Measurements from ENCODE around the gene FKBP8.

Gene FKBP8

DNA sequence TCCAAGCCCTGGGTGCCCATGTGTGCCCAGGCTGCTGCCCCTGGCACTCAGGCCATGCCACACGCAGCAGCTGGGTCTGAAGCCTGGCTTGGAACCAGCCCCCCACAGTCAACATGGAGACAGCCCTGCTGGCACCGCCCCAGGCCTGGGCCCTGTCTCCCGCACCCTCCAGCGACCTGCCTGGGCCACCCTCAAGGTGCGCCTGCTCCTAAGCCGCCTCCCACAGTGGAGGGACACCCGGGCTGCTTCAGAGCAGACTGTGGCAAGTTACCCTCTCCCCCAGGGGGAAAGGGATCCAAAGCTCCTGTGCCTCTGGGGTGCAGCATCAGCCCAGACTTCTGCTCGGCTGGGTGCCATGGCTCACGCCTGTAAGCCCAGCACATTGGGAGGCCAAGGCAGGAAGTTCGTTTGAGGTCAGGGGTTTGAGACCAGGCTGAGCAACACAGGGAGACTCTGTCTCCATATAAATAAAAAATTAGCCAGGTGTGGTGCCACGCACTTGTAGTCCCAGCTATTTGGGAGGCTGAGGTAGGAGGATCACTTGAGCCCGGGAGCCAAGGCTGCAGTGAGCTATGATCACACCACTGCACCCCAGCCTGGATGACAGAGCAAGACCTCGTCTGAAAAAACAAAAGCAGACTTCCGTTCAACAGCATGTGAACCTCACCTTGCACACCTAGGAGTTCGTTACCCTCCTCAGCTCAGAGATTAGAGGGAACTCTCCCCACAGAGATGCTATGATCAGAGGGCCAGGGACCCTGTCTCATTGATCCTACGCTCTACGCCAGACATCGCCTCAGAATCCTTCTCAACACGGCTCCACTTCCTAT, 37.1 kb downstream of the FKBP8 start:
- Histone ChIP-seq H3K4me3 (ENCODE audit: low read depth, low read length) (no peak overlapping the region), H3K27me3 (ENCODE audit: control insufficient read depth, insufficient read depth, low read length) (no peaks in the 10 kb centered on the region), H3K9me3 (ENCODE audit: control insufficient read depth, insufficient read depth, low read depth, low read length) (no peaks in the 10 kb centered on the region), H3K4me1 (ENCODE audit: control insufficient read depth, insufficient read depth, low read length) (peaks cover 12% of the 10 kb centered on the region; the same call in 1 of the 2 replicates), H3K36me3 (ENCODE audit: control insufficient read depth, insufficient read depth, low read length) (no peaks in the 10 kb centered on the region), H3K9ac (ENCODE audit: low read length) (no peak overlapping the region), H3K27ac (ENCODE audit: low read depth, low read length) (no peak overlapping the region)

DNA sequence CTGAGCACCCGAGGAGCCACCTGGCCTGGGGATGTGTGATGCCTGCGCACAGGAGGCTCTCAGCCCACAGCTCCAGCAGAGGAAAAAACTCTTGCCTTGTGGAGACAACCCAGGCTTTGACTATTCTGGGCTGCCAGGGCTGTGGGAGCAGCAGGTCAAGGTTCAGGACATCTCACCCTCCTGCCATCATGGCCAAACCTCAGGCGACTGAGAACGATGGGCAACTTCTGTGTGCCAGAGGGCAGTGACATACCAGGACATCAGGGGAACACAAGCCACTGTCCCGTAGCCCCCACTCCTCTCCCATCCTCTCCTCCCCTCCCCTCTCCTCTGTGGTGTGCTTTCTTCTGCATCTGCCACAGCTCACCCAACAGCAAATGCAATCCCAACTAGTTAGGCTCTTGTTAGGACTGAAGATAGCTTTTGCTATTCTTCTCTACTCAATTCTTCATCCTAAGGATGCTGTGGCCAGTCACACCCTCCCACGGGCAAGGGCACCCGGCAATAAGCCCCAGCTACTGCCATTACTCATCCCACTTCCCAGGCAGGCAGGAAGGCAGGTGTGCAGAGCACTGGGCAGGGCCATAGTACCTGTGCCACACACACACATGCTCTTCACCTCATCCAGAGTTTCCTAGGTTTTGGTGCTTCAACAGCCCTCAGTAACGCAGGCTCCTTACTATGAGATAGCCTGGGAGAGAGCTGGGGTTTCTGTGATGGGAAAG, 38.3 kb downstream of the FKBP8 start:
- Histone ChIP-seq H3K4me1 (ENCODE audit: control insufficient read depth, insufficient read depth, low read length) (peaks cover 12% of the 10 kb centered on the region; the same call in 1 of the 2 replicates), H3K4me3 (ENCODE audit: low read depth, low read length) (no peak overlapping the region), H3K9me3 (ENCODE audit: control insufficient read depth, insufficient read depth, low read depth, low read length) (no peaks in the 10 kb centered on the region), H3K9ac (ENCODE audit: low read length) (no peak overlapping the region), H3K27ac (ENCODE audit: low read depth, low read length) (no peak overlapping the region), H3K27me3 (ENCODE audit: control insufficient read depth, insufficient read depth, low read length) (no peaks in the 10 kb centered on the region), H3K36me3 (ENCODE audit: control insufficient read depth, insufficient read depth, low read length) (no peaks in the 10 kb centered on the region)

DNA sequence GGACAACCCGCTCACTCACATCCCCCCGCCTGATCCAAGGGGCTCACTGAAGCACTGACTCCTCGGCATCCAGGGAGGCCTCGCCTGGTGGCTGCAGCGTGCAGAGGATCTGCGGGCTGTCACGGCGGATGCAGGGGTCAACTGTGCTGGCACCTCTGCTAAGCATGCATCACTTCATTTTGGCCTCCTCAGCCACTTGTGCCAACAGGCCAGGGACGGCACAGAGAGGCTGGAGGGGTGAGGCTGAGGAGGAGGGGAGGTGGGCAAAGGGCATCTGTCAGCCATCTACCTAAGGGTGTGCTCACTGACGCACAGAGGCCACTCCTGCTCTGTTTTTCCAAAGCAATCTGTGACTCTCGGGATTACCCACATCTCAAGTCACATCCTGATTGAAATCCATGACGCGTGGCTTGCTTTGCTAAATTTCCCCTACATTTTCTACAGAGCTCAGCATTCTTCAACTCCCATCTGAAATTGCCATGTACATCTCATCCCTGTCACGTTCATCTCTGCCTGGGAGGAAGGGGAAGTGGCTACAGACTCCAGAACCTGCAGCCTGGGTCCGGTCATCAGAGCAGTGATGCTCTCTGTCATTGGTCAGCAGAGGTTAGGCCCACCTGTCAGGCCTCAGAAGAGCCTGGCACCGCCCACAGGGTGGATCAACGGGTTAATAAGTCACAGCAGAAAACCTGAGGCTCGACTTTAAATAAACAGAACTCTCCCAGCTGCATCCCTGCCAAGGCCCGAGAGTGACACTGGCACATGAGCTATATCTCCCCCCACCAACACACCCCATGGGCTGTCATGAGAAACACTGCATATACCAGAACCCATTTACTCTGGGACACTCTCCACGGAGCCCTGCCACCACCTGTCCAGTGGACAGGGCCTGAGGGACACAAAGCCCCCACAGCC, 39.1 kb downstream of the FKBP8 start:
- Histone ChIP-seq H3K36me3 (ENCODE audit: control insufficient read depth, insufficient read depth, low read length) (no peaks in the 10 kb centered on the region), H3K9me3 (ENCODE audit: control insufficient read depth, insufficient read depth, low read depth, low read length) (no peaks in the 10 kb centered on the region), H3K4me3 (ENCODE audit: low read depth, low read length) (no peak overlapping the region), H3K4me1 (ENCODE audit: control insufficient read depth, insufficient read depth, low read length) (peaks cover 9% of the 10 kb centered on the region; the same call in 1 of the 2 replicates), H3K27ac (ENCODE audit: low read depth, low read length) (no peak overlapping the region), H3K27me3 (ENCODE audit: control insufficient read depth, insufficient read depth, low read length) (no peaks in the 10 kb centered on the region), H3K9ac (ENCODE audit: low read length) (no peak overlapping the region)

DNA sequence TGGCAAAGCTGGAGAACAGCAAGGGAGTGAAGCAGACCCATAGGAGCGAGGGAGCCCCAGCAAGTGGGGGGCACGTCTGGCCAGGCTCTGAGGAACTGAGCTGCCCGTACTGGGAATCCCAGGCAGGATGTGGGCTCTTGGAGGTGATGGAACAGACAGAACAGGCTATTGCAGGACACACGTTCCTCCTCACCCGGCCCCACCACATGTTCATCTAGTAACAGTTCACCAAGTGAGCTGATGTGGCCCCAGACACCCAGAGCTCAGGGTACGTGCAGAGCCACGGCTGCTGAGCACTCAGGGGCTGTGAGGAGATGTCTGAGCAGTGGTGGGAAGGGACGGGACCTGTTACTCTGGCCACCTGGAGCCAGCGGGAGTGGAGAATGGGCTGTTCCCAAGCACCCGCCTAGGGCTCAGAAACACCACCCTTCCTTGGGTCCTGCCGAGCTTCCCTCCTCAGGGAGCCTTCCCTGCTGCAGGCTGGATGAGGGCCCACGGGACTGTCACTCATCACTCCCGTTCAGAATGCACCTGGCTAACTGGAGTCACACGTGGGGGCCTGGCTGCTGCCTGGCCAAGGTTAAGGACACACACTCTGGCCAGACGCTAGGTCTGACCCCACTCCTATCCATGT, 39.9 kb downstream of the FKBP8 start:
- H3K9ac ChIP-seq (ENCODE audit: low read length) = no peak overlapping the region
- no peaks in the 10 kb centered on the region for H3K27me3 ChIP-seq (ENCODE audit: control insufficient read depth, insufficient read depth, low read length)
- H3K4me3 ChIP-seq (ENCODE audit: low read depth, low read length) = no peak overlapping the region
- no peak overlapping the region for H3K27ac ChIP-seq (ENCODE audit: low read depth, low read length)
- no peaks in the 10 kb centered on the region for H3K36me3 ChIP-seq (ENCODE audit: control insufficient read depth, insufficient read depth, low read length)
- no peaks in the 10 kb centered on the region for H3K9me3 ChIP-seq (ENCODE audit: control insufficient read depth, insufficient read depth, low read depth, low read length)
- peaks cover 9% of the 10 kb centered on the region; the same call in 1 of the 2 replicates for H3K4me1 ChIP-seq (ENCODE audit: control insufficient read depth, insufficient read depth, low read length)

DNA sequence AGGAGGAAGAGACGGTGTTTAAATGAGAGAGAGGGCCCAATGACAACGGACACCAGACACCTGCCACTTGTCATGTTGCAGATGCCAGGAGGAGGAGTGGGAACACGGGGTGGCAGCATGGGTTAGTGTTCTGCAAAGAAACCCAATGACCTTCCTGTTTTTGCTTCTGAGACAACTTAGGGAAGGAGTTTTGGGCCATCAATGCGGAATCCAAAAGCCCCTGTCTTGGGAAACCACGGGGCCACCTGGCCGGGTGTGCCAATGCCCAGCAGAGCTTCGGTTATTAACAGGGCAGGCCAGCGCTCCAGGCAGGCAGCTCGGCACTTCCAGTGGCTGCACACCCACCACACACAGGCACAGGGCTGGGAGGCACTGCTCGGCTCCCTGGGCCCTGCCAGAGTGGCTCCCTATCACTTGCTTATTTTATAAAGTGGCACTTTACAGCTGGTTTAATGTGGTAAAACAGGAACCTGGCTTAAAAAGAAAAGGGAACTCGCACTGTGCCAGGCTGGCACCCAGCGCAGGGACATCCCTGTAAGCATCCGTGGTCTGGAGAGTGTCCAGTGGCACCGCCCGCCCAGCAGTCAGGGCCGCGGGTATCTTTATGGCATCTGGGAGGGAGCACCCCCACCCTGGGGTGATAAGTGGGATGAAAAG, 40.6 kb downstream of the FKBP8 start:
- H3K27ac ChIP-seq (ENCODE audit: low read depth, low read length) = no peak overlapping the region
- H3K4me1 ChIP-seq (ENCODE audit: control insufficient read depth, insufficient read depth, low read length) = peaks cover 8% of the 10 kb centered on the region; the same call in 1 of the 2 replicates
- H3K4me3 ChIP-seq (ENCODE audit: low read depth, low read length) = no peak overlapping the region
- H3K9ac ChIP-seq (ENCODE audit: low read length) = no peak overlapping the region
- no peaks in the 10 kb centered on the region for H3K27me3 ChIP-seq (ENCODE audit: control insufficient read depth, insufficient read depth, low read length)
- H3K36me3 ChIP-seq (ENCODE audit: control insufficient read depth, insufficient read depth, low read length) = no peaks in the 10 kb centered on the region
- no peaks in the 10 kb centered on the region for H3K9me3 ChIP-seq (ENCODE audit: control insufficient read depth, insufficient read depth, low read depth, low read length)

DNA sequence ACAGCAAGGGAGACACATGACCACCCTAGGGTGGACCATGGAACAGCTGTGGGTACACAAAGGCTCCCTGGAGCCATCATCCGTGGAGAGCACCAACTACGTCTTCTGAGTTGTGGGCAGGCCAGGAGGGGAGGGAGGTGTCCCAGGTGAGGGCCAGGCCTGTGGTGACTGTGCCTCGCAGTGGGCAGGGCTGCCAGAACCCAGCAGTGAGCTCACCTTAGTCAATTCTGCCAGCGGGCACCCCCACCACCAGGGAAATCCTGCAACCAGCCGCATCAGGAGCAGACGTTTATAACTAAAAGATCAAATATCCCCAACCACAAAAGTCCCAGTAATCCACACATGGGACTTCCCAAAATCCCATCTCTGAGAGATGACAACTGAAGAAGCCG, 41.1 kb downstream of the FKBP8 start:
- Histone ChIP-seq H3K4me1 (ENCODE audit: control insufficient read depth, insufficient read depth, low read length) (peaks cover 3% of the 10 kb centered on the region; the same call in 1 of the 2 replicates), H3K9me3 (ENCODE audit: control insufficient read depth, insufficient read depth, low read depth, low read length) (no peaks in the 10 kb centered on the region), H3K9ac (ENCODE audit: low read length) (no peak overlapping the region), H3K27me3 (ENCODE audit: control insufficient read depth, insufficient read depth, low read length) (no peaks in the 10 kb centered on the region), H3K36me3 (ENCODE audit: control insufficient read depth, insufficient read depth, low read length) (no peaks in the 10 kb centered on the region), H3K27ac (ENCODE audit: low read depth, low read length) (no peak overlapping the region), H3K4me3 (ENCODE audit: low read depth, low read length) (no peak overlapping the region)

DNA sequence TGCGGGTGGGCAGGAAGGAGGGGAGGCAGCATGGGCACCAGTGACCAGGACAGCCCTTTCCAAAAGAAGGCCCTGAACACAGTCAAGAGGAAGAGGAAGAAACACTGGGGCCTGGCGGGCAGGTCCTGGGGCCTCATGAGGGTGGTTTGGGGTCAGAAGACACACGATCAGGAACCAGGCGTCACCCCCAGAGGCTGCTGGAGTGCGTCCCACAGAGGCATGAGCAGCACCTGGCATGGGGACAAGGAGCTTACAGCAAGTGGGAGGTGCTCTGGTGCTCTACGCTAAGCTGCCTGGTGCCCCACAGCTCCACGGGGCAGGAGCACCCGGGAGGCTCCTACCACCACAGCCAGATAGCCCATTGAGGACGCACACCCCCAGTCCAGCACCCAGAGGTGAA, 41.5 kb downstream of the FKBP8 start:
- H3K27ac ChIP-seq (ENCODE audit: low read depth, low read length) = no peak overlapping the region
- no peak overlapping the region for H3K4me3 ChIP-seq (ENCODE audit: low read depth, low read length)
- no peaks in the 10 kb centered on the region; the same call in 1 of the 2 replicates for H3K4me1 ChIP-seq (ENCODE audit: control insufficient read depth, insufficient read depth, low read length)
- no peaks in the 10 kb centered on the region for H3K27me3 ChIP-seq (ENCODE audit: control insufficient read depth, insufficient read depth, low read length)
- H3K9ac ChIP-seq (ENCODE audit: low read length) = no peak overlapping the region
- H3K9me3 ChIP-seq (ENCODE audit: control insufficient read depth, insufficient read depth, low read depth, low read length) = no peaks in the 10 kb centered on the region
- no peaks in the 10 kb centered on the region for H3K36me3 ChIP-seq (ENCODE audit: control insufficient read depth, insufficient read depth, low read length)

DNA sequence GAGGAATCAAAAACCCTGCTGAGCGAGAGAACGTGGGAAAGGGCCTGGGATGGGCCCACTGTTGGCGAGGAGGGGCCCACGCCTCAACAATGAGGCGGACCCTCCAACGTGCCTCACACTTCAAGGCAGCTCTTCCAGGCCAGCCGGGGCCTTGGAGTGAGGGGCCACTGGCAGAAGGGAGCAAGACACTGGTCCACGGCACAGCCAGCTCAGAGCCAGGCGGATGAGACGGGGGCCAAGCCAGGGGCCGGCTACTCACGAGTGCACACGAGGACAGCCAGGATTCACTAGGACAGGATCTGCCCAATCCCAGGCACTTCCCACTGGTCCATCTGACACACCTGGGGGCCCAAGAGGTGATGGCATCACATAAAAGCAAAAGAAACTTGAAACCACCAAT, 42.0 kb downstream of the FKBP8 start:
- Histone ChIP-seq H3K9me3 (ENCODE audit: control insufficient read depth, insufficient read depth, low read depth, low read length) (no peaks in the 10 kb centered on the region), H3K4me1 (ENCODE audit: control insufficient read depth, insufficient read depth, low read length) (peaks cover 2% of the 10 kb centered on the region; the same call in 1 of the 2 replicates), H3K9ac (ENCODE audit: low read length) (no peak overlapping the region), H3K4me3 (ENCODE audit: low read depth, low read length) (no peak overlapping the region), H3K36me3 (ENCODE audit: control insufficient read depth, insufficient read depth, low read length) (no peaks in the 10 kb centered on the region), H3K27ac (ENCODE audit: low read depth, low read length) (no peak overlapping the region), H3K27me3 (ENCODE audit: control insufficient read depth, insufficient read depth, low read length) (no peaks in the 10 kb centered on the region)

DNA sequence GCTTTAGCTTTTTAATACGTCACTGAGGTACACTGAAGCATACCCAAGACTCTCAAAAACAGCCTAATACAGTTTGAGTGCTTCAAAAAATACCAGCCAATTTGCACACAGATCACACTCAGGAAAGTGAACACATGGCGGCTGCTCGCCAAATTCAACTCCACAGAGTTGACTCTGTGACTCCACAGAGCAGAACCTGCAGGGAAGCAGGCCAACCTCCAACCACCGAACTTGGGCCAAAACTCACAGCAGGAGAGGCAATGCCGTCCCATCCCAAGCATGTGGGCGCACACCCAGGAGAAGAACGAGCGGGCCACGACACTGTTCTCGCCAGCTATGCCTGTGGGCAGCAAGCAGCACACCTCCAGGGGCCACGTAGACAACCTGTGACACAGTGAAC, 42.6 kb downstream of the FKBP8 start:
- no peaks in the 10 kb centered on the region for H3K36me3 ChIP-seq (ENCODE audit: control insufficient read depth, insufficient read depth, low read length)
- peaks cover 7% of the 10 kb centered on the region; the same call in 1 of the 2 replicates for H3K4me1 ChIP-seq (ENCODE audit: control insufficient read depth, insufficient read depth, low read length)
- H3K9me3 ChIP-seq (ENCODE audit: control insufficient read depth, insufficient read depth, low read depth, low read length) = no peaks in the 10 kb centered on the region
- H3K4me3 ChIP-seq (ENCODE audit: low read depth, low read length) = no peak overlapping the region
- H3K9ac ChIP-seq (ENCODE audit: low read length) = no peak overlapping the region
- H3K27ac ChIP-seq (ENCODE audit: low read depth, low read length) = no peak overlapping the region
- H3K27me3 ChIP-seq (ENCODE audit: control insufficient read depth, insufficient read depth, low read length) = no peaks in the 10 kb centered on the region

DNA sequence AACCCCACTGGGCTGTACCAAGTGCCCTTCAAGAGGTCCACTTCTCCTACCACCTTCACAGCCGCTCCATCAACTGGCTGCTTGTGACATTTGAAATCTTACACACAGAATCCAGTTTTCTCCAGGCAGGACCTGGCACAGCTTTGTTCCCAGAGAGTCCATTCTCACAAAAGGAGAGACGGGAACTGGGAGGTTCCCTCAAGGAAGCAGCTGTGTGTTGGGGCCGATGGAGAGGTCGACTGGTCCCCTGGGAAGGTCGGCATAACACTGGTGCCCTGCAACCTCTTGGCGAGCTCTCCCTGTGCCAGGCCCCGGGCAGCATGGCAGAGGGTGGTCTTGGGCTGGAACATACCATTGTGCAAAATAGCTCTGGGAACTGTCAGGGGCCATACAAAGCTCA, 43.0 kb downstream of the FKBP8 start:
- Histone ChIP-seq H3K27ac (ENCODE audit: low read depth, low read length) (no peak overlapping the region), H3K4me1 (ENCODE audit: control insufficient read depth, insufficient read depth, low read length) (peaks cover 12% of the 10 kb centered on the region; the same call in 1 of the 2 replicates), H3K36me3 (ENCODE audit: control insufficient read depth, insufficient read depth, low read length) (no peaks in the 10 kb centered on the region), H3K9ac (ENCODE audit: low read length) (no peak overlapping the region), H3K9me3 (ENCODE audit: control insufficient read depth, insufficient read depth, low read depth, low read length) (no peaks in the 10 kb centered on the region), H3K27me3 (ENCODE audit: control insufficient read depth, insufficient read depth, low read length) (no peaks in the 10 kb centered on the region), H3K4me3 (ENCODE audit: low read depth, low read length) (no peak overlapping the region)

Measured in HUES6 (cell line).